Embryonic facial prominence (tissue), 1 donor: ENCODE measurements around the gene SHISA5.
A peak's percentile ranks its signal among the peaks of the same experiment; 100 is the strongest.

ENCODE experiments used
- DNase-seq: peaks from one replicate; pipeline ENCODE4 v3.0.0-alpha.2; 2016; ENCODE audit errors: extremely low spot score

Gene SHISA5

GRCh38 chr3:48459773-48460516, 44.0 kb downstream of the SHISA5 start:
- DNase-seq = no peak

- no peak for DNase-seq
Observed at GRCh38 chr3:48459331-48459730, 44.6 kb downstream of the SHISA5 start.

GRCh38 chr3:48456456-48456855, 47.5 kb downstream of the SHISA5 start:
- no peak for DNase-seq

- no peak for DNase-seq
Observed at GRCh38 chr3:48451270-48451669, 52.7 kb downstream of the SHISA5 start.

- DNase-seq = peak; percentile 66
Observed at GRCh38 chr3:48446425-48447193, 57.4 kb downstream of the SHISA5 start, which contains the start of gene ATRIP. TSS of gene ATRIP (plus strand) at chr3:48446737. CDS start at chr3:48446846, 109 bp downstream.

- no peak for DNase-seq
Observed at GRCh38 chr3:48446043-48446424, 57.9 kb downstream of the SHISA5 start.

- DNase-seq = no peak
Observed at GRCh38 chr3:48445277-48445882, 58.6 kb downstream of the SHISA5 start.

- no peak for DNase-seq
Observed at GRCh38 chr3:48441940-48442339, 62.0 kb downstream of the SHISA5 start.

- no peak for DNase-seq
Observed at GRCh38 chr3:48440590-48440958, 63.4 kb downstream of the SHISA5 start.

- peak; percentile 95 for DNase-seq
Observed at GRCh38 chr3:48439820-48440589, 64.0 kb downstream of the SHISA5 start, which contains the start of the genes CCDC51 and TMA7. TSS of gene CCDC51 (minus strand) at chr3:48440119. CDS start at chr3:48435128, 4,991 bp downstream. TSS of gene TMA7 (plus strand) at chr3:48440257. CDS start at chr3:48440297, 40 bp downstream.

- DNase-seq = no peak
Observed at GRCh38 chr3:48437812-48438211, 66.2 kb downstream of the SHISA5 start.

GRCh38 chr3:48436855-48437254, 67.1 kb downstream of the SHISA5 start:
- DNase-seq = no peak

- no peak for DNase-seq
Observed at GRCh38 chr3:48436477-48436787, 67.5 kb downstream of the SHISA5 start.

- no peak for DNase-seq
Observed at GRCh38 chr3:48435774-48436476, 68.0 kb downstream of the SHISA5 start.

GRCh38 chr3:48435223-48435595, 68.8 kb downstream of the SHISA5 start:
- no peak for DNase-seq

- no peak for DNase-seq
Observed at GRCh38 chr3:48434591-48435222, 69.3 kb downstream of the SHISA5 start.

GRCh38 chr3:48433472-48434118, 70.4 kb downstream of the SHISA5 start:
- no peak for DNase-seq

GRCh38 chr3:48432411-48433371, 71.3 kb downstream of the SHISA5 start:
- no peak for DNase-seq
